Trophoblast cell (in vitro differentiated cells and primary cell): ENCODE results near the gene TMEM119.

Experiments
- DNase-seq, 2 donors: peaks; one replicate each; pipeline ENCODE4 v3.0.0-alpha.2; 2016
- H2AFZ ChIP-seq: 2 replicates; pipeline ENCODE4 v1.6.1; 2013; ENCODE audit warnings: low read length, moderate library complexity, mild to moderate bottlenecking; ENCODE audit not compliant: insufficient read depth, poor library complexity
- H2AK5ac ChIP-seq: 2 replicates; pipeline ENCODE4 v1.6.1; 2013; ENCODE audit warnings: mild to moderate bottlenecking, low read length
- H2BK120ac ChIP-seq: 2 replicates; pipeline ENCODE4 v1.6.1; 2013; ENCODE audit warnings: low read length, mild to moderate bottlenecking, moderate library complexity; ENCODE audit not compliant: insufficient read depth, poor library complexity
- H2BK12ac ChIP-seq: 2 replicates; pipeline ENCODE4 v1.6.1; 2013; ENCODE audit warnings: mild to moderate bottlenecking, low read length, moderate library complexity
- H2BK5ac ChIP-seq: 2 replicates; pipeline ENCODE4 v1.6.1; 2013; ENCODE audit warnings: low read length, low read depth, moderate library complexity, mild to moderate bottlenecking; ENCODE audit not compliant: poor library complexity
- H3K14ac ChIP-seq: 2 replicates; pipeline ENCODE4 v1.6.1; 2013; ENCODE audit warnings: mild to moderate bottlenecking, low read length
- H3K18ac ChIP-seq: 2 replicates; pipeline ENCODE4 v1.6.1; 2013; ENCODE audit warnings: mild to moderate bottlenecking, low read length
- H3K23ac ChIP-seq: 2 replicates; pipeline ENCODE4 v1.6.1; 2013; ENCODE audit warnings: low read length
- H3K27ac ChIP-seq: 2 replicates; pipeline ENCODE4 v1.5.1; 2013; ENCODE audit warnings: low read depth, mild to moderate bottlenecking, inconsistent platforms, low read length, moderate library complexity
- H3K27me3 ChIP-seq: 2 replicates; pipeline ENCODE4 v1.6.1; 2013; ENCODE audit warnings: inconsistent platforms, mild to moderate bottlenecking, low read length, moderate library complexity; ENCODE audit not compliant: insufficient read depth
- H3K36me3 ChIP-seq, 2 experiments: 1 replicate in 1 of 2; 2 replicates in 1 of 2; pipeline ENCODE4 v1.6.1; 2013; ENCODE audit warnings: low read length in 2 of 2, mild to moderate bottlenecking in 2 of 2, moderate library complexity in 1 of 2; ENCODE audit not compliant: insufficient read depth in 2 of 2, control insufficient read depth in 1 of 2
- H3K4ac ChIP-seq: 2 replicates; pipeline ENCODE4 v1.6.1; 2013; ENCODE audit warnings: low read depth, mild to moderate bottlenecking, low read length, moderate library complexity
- H3K4me1 ChIP-seq, 2 experiments: 1 replicate in 1 of 2; 2 replicates in 1 of 2; pipeline ENCODE4 v1.6.1; 2013; ENCODE audit warnings: low read length in 2 of 2, mild to moderate bottlenecking in 2 of 2, moderate library complexity in 1 of 2; ENCODE audit not compliant: insufficient read depth in 2 of 2, control insufficient read depth in 1 of 2
- H3K4me2 ChIP-seq: 2 replicates; pipeline ENCODE4 v1.6.1; 2013; ENCODE audit warnings: inconsistent platforms, mild to moderate bottlenecking, low read length, moderate library complexity
- H3K4me3 ChIP-seq: 2 replicates; pipeline ENCODE4 v1.5.1; 2013; ENCODE audit warnings: mild to moderate bottlenecking, low read depth, low read length, inconsistent platforms
- H3K79me1 ChIP-seq: one replicate; pipeline ENCODE4 v1.6.1; 2013; ENCODE audit warnings: low read length
- H3K79me2 ChIP-seq: 2 replicates; pipeline ENCODE4 v1.6.1; 2013; ENCODE audit warnings: low read length, mild to moderate bottlenecking; ENCODE audit not compliant: control insufficient read depth, insufficient read depth, poor library complexity
- H3K9ac ChIP-seq: 2 replicates; pipeline ENCODE4 v1.6.1; 2013; ENCODE audit warnings: mild to moderate bottlenecking, low read length
- H3K9me3 ChIP-seq: 2 replicates; pipeline ENCODE4 v1.6.1; 2013; ENCODE audit warnings: low read depth, mild to moderate bottlenecking, control low read depth, inconsistent platforms, low read length; ENCODE audit not compliant: insufficient read depth
- H4K12ac ChIP-seq: 2 replicates; pipeline ENCODE4 v1.6.1; 2013; ENCODE audit warnings: low read depth, mild to moderate bottlenecking, low read length, moderate library complexity
- H4K8ac ChIP-seq: 2 replicates; pipeline ENCODE4 v1.6.1; 2013; ENCODE audit warnings: low read depth, mild to moderate bottlenecking, low read length, moderate library complexity
- H4K91ac ChIP-seq: one replicate; pipeline ENCODE4 v1.6.1; 2013; ENCODE audit warnings: low read depth, mild to moderate bottlenecking, low read length, moderate library complexity
- whole genome bisulfite sequencing: extraction: QIAGEN DNeasy Blood & Tissue Kit; methylation state at CpG from one replicate; pipeline ENCODE4 v1.1.7; 2013; ENCODE audit warnings: missing lambda C conversion rate; ENCODE audit not compliant: insufficient read length, insufficient coverage; ENCODE audit errors: extremely low coverage; 5-methylcytosine and 5-hydroxymethylcytosine counted together

TMEM119 gene

GRCh38 chr12:108637222-108637971 is 39.5 kb upstream of the TMEM119 start:
- peaks cover 29 to 50% of the 10 kb centered on the region in 2 experiments for H3K4me1 ChIP-seq
- H4K8ac ChIP-seq: no peak overlapping the region
- peak overlapping the region; percentile 46 for H2BK12ac ChIP-seq
- no peaks in the 10 kb centered on the region for H3K79me2 ChIP-seq
- H3K23ac ChIP-seq: no peak overlapping the region
- no peak overlapping the region for H3K4ac ChIP-seq
- no peak overlapping the region for H3K4me2 ChIP-seq
- no peak overlapping the region for H2AK5ac ChIP-seq
- H3K14ac ChIP-seq: peak overlapping the region; percentile 28
- H3K79me1 ChIP-seq: peaks cover 22% of the 10 kb centered on the region
- no peak overlapping the region for H3K18ac ChIP-seq
- H2BK5ac ChIP-seq: no peak overlapping the region
- H3K9me3 ChIP-seq: no peaks in the 10 kb centered on the region
- H3K9ac ChIP-seq: no peak overlapping the region
- no peak overlapping the region for H4K12ac ChIP-seq
- WGBS: no CpG with 5 or more reads among the region's 7 CpGs
- no peak overlapping the region for H3K4me3 ChIP-seq
- no peak overlapping the region for H3K27ac ChIP-seq
- H3K27me3 ChIP-seq: no peaks in the 10 kb centered on the region
- H2AFZ ChIP-seq: no peak overlapping the region
- peak overlapping the region; percentile 30 for H2BK120ac ChIP-seq
- peaks cover 1 to 5% of the 10 kb centered on the region in 2 experiments for H3K36me3 ChIP-seq
- DNase-seq: no peak
- peak overlapping the region; percentile 60 for H4K91ac ChIP-seq

- H2AFZ ChIP-seq: no peak overlapping the region
- peak overlapping the region; percentile 41 for H3K27ac ChIP-seq
- peak overlapping the region; percentile 47 for H4K8ac ChIP-seq
- H3K4ac ChIP-seq: peak overlapping the region; percentile 25
- no peak overlapping the region for H4K12ac ChIP-seq
- H3K18ac ChIP-seq: no peak overlapping the region
- H3K4me3 ChIP-seq: no peak overlapping the region
- no peak overlapping the region for H3K9ac ChIP-seq
- no peak overlapping the region for H2BK5ac ChIP-seq
- H3K14ac ChIP-seq: no peak overlapping the region
- peaks cover 23 to 43% of the 10 kb centered on the region in 2 experiments for H3K4me1 ChIP-seq
- DNase-seq: no peak
- H2AK5ac ChIP-seq: no peak overlapping the region
- H4K91ac ChIP-seq: peak overlapping the region; percentile 71
- H3K79me2 ChIP-seq: no peaks in the 10 kb centered on the region
- no peaks in the 10 kb centered on the region for H3K9me3 ChIP-seq
- no CpG with 5 or more reads among the region's 6 CpGs for WGBS
- H2BK120ac ChIP-seq: peak overlapping the region; percentile 42
- H3K36me3 ChIP-seq: no peaks in the 10 kb centered on the region
- H3K79me1 ChIP-seq: peaks cover 24% of the 10 kb centered on the region
- peak overlapping the region; percentile 54 for H2BK12ac ChIP-seq
- H3K23ac ChIP-seq: no peak overlapping the region
- no peaks in the 10 kb centered on the region for H3K27me3 ChIP-seq
- H3K4me2 ChIP-seq: no peak overlapping the region
Measured at GRCh38 chr12:108635997-108636808, 38.3 kb upstream of the TMEM119 start.

- Histone ChIP-seq H3K4ac (no peak overlapping the region), H3K27me3 (no peaks in the 10 kb centered on the region), H2AFZ (no peak overlapping the region), H3K4me1 (peaks cover 28 to 48% of the 10 kb centered on the region in 2 experiments), H3K4me2 (no peak overlapping the region), H2BK5ac (no peak overlapping the region), H2AK5ac (no peak overlapping the region), H3K79me1 (peaks cover 30% of the 10 kb centered on the region), H2BK12ac (no peak overlapping the region), H4K91ac (peak overlapping the region; percentile 20), H3K79me2 (no peaks in the 10 kb centered on the region), H3K27ac (peak overlapping the region; percentile 41), H3K9me3 (no peaks in the 10 kb centered on the region), H3K23ac (no peak overlapping the region), H4K8ac (peak overlapping the region; percentile 47), H2BK120ac (peak overlapping the region; percentile 42), H3K36me3 (no peaks in the 10 kb centered on the region), H3K18ac (no peak overlapping the region), H3K4me3 (no peak overlapping the region), H3K9ac (no peak overlapping the region), H3K14ac (no peak overlapping the region), H4K12ac (no peak overlapping the region)
- no peak for DNase-seq
- WGBS: no CpG with 5 or more reads among the region's 15 CpGs
Measured at GRCh38 chr12:108635201-108635996, 37.5 kb upstream of the TMEM119 start.

GRCh38 chr12:108634341-108634751 is 36.5 kb upstream of the TMEM119 start:
- Histone ChIP-seq H3K36me3 (no peaks in the 10 kb centered on the region), H2BK12ac (peak overlapping the region; percentile 6), H4K8ac (no peak overlapping the region), H3K14ac (no peak overlapping the region), H2AK5ac (peak overlapping the region; percentile 3), H3K4me3 (no peak overlapping the region), H3K4ac (no peak overlapping the region), H3K4me1 (peaks cover 35 to 50% of the 10 kb centered on the region in 2 experiments), H2AFZ (no peak overlapping the region), H4K12ac (no peak overlapping the region), H3K4me2 (no peak overlapping the region), H3K9ac (no peak overlapping the region), H3K9me3 (no peaks in the 10 kb centered on the region), H3K27ac (no peak overlapping the region), H3K79me2 (no peaks in the 10 kb centered on the region), H2BK120ac (no peak overlapping the region), H2BK5ac (no peak overlapping the region), H3K79me1 (peaks cover 36% of the 10 kb centered on the region), H3K27me3 (no peaks in the 10 kb centered on the region), H3K23ac (no peak overlapping the region), H3K18ac (peak overlapping the region; percentile 2), H4K91ac (no peak overlapping the region)
- WGBS: no CpG with 5 or more reads among the region's 4 CpGs
- DNase-seq: no peak
